HCT116 (cell line): ENCODE results near the gene KLHDC9. TPM values are rescaled to one million over a fixed set of nuclear protein-coding genes. Genes with fewer than 3 reads are reported as not detected.
A peak's percentile ranks its signal among the peaks of the same experiment; 100 is the strongest.

ENCODE experiments used
- ATAC-seq: fragments of 200-7000 bp; cut with Tn5 transposase; 2 replicates; pipeline ENCODE4 v1.9.1; 2020; ENCODE audit warnings: mild to moderate bottlenecking, moderate library complexity
- BruUV-seq: library from RNA; stranded (reverse); fragments of 400-500 nt; replicated peaks from 2 replicates; lab custom pipeline; 2021; lab: Mats Ljungman, UMichigan
- CTCF ChIA-PET: fragments of 300-600 bp; sonication (Branson Sonifier 250); formaldehyde crosslinking; loops from one replicate; lab custom pipeline; 2021; ENCODE audit warnings: antibody characterized with exemption; lab: Charles Lee
- POLR2A ChIA-PET: fragments of 300-600, 350-600 bp; sonication (Branson Sonifier 250); formaldehyde crosslinking; loops from one replicate; lab custom pipeline; 2021; ENCODE audit warnings: antibody characterized with exemption; lab: Charles Lee
- RAD21 ChIA-PET, 2 experiments: fragments of 300-600 bp; sonication (Branson Sonifier 250); formaldehyde crosslinking; loops; one replicate each; lab custom pipeline; 2023; ENCODE audit warnings: low total read pairs in 2 of 2; ENCODE audit not compliant: uncharacterized antibody in 2 of 2, unreplicated experiment in 2 of 2, low non-redundant PET in 1 of 2; lab: Charles Lee
- DNase-seq: peaks from one replicate; pipeline ENCODE4 v3.0.0-alpha.2; 2010; ENCODE audit warnings: low read depth, low spot score
- H2AFZ ChIP-seq: fragments of 200-600 bp; shearing (Covaris generic), sonication (generic); 2 replicates; pipeline ENCODE4 v1.6.1; 2017; ENCODE audit warnings: low read depth, mixed run types, mixed read lengths, antibody characterized with exemption, low read length; ENCODE audit not compliant: poor library complexity, severe bottlenecking
- H3K27ac ChIP-seq: 2 replicates; pipeline ENCODE4 v1.5.1; 2012; ENCODE audit warnings: low read depth, low read length
- H3K27me3 ChIP-seq: fragments of 200-600 bp; sonication (generic); 2 replicates; pipeline ENCODE4 v1.6.1; 2016; ENCODE audit warnings: mixed run types, low read length, mixed read lengths; ENCODE audit not compliant: insufficient read depth
- H3K36me3 ChIP-seq, 2 experiments: fragments of 200-500 bp in 1 of 2; fragments of 200-600 bp in 1 of 2; sonication (Bioruptor generic) in 1 of 2; sonication (generic) in 1 of 2; 2 replicates each; pipeline versions ENCODE4 v1.5.1 to v1.6.1; 2014 to 2016; ENCODE audit warnings: low read length in 2 of 2, inconsistent platforms in 1 of 2, mixed read lengths in 1 of 2, mixed run types in 1 of 2; ENCODE audit not compliant: insufficient read depth in 2 of 2, control insufficient read depth in 1 of 2
- H3K4me1 ChIP-seq, 2 experiments: fragments of 200-600 bp in 1 of 2; sonication (generic) in 1 of 2; 2 replicates each; pipeline versions ENCODE4 v1.5.1 to v1.6.1; 2012 to 2017; ENCODE audit warnings: low read length in 2 of 2, inconsistent platforms in 1 of 2, mild to moderate bottlenecking in 1 of 2, mixed read lengths in 1 of 2, mixed run types in 1 of 2, moderate library complexity in 1 of 2; ENCODE audit not compliant: insufficient read depth in 2 of 2, control insufficient read depth in 1 of 2
- H3K4me2 ChIP-seq: fragments of 200-600 bp; sonication (generic); 2 replicates; pipeline ENCODE4 v1.6.1; 2017; ENCODE audit warnings: mixed run types, low read length, mixed read lengths
- H3K4me3 ChIP-seq, 2 experiments: fragments of 200-600 bp in 1 of 2; sonication (generic) in 1 of 2; replicated peaks in 1 of 2; 2 replicates each; pipeline ENCODE4 v1.5.1; 2011 to 2016; ENCODE audit warnings: low read length in 2 of 2, control low read depth in 1 of 2, low read depth in 1 of 2, mild to moderate bottlenecking in 1 of 2, mixed read lengths in 1 of 2, mixed run types in 1 of 2
- H3K79me2 ChIP-seq: fragments of 200-600 bp; sonication (generic); 2 replicates; pipeline ENCODE4 v1.6.1; 2017; ENCODE audit warnings: mild to moderate bottlenecking, mixed run types, low read length, moderate library complexity, mixed read lengths; ENCODE audit not compliant: insufficient read depth
- H3K9ac ChIP-seq: fragments of 200-600 bp; sonication (generic); 2 replicates; pipeline ENCODE4 v1.6.1; 2016; ENCODE audit warnings: low read length, mixed read lengths
- H3K9me2 ChIP-seq: fragments of 200-600 bp; sonication (generic), shearing (Covaris generic); 2 replicates; pipeline ENCODE4 v1.6.1; 2017; ENCODE audit warnings: mixed run types, mild to moderate bottlenecking, moderate library complexity; ENCODE audit not compliant: insufficient read depth
- H3K9me3 ChIP-seq, 2 experiments: fragments of 200-500 bp in 1 of 2; fragments of 200-600 bp in 1 of 2; sonication (Bioruptor generic) in 1 of 2; sonication (generic) in 1 of 2; 2 replicates each; pipeline ENCODE4 v1.6.1; 2014 to 2017; ENCODE audit warnings: low read length in 2 of 2, mixed read lengths in 2 of 2, inconsistent platforms in 1 of 2, low read depth in 1 of 2, mild to moderate bottlenecking in 1 of 2, mixed run types in 1 of 2, moderate library complexity in 1 of 2; ENCODE audit not compliant: control insufficient read depth in 1 of 2, insufficient read depth in 1 of 2
- H4K20me1 ChIP-seq: fragments of 200-600 bp; sonication (generic), shearing (Covaris generic); 2 replicates; pipeline ENCODE4 v1.6.1; 2017; ENCODE audit warnings: mixed run types, mild to moderate bottlenecking, moderate library complexity; ENCODE audit not compliant: insufficient read depth
- CEBPB ChIP-seq: IDR thresholded peaks from 2 replicates; pipeline ENCODE4 v1.6.1; 2012; ENCODE audit warnings: low read depth
- CTCF ChIP-seq, 3 experiments: fragments of 200-600 bp in 1 of 3; sonication (generic) in 1 of 3; IDR thresholded peaks in 2 of 3; conservative IDR thresholded peaks in 1 of 3; 2 replicates each; pipeline ENCODE4 v1.5.1; 2012 to 2017; ENCODE audit warnings: low read depth in 2 of 3, low read length in 2 of 3, antibody characterized with exemption in 1 of 3, borderline replicate concordance in 1 of 3, control low read depth in 1 of 3, mild to moderate bottlenecking in 1 of 3, mixed read lengths in 1 of 3, mixed run types in 1 of 3, moderate library complexity in 1 of 3; ENCODE audit not compliant: insufficient read depth in 1 of 3
- EGR1 ChIP-seq: IDR thresholded peaks from 2 replicates; pipeline ENCODE4 v1.6.1; 2012; ENCODE audit warnings: low read depth
- ELF1 ChIP-seq: IDR thresholded peaks from 2 replicates; pipeline ENCODE4 v1.6.1; 2012; ENCODE audit warnings: low read depth, borderline replicate concordance
- EZH2 ChIP-seq: fragments of 200-600 bp; sonication (generic); IDR thresholded peaks from 2 replicates; pipeline ENCODE4 v1.6.1; 2017; ENCODE audit warnings: antibody characterized with exemption, mixed run types
- EZH2phosphoT487 ChIP-seq: fragments of 200-600 bp; IDR thresholded peaks from 2 replicates; pipeline ENCODE4 v1.6.1; 2018; ENCODE audit warnings: antibody characterized with exemption, borderline replicate concordance
- FOSL1 ChIP-seq: IDR thresholded peaks from 2 replicates; pipeline ENCODE4 v1.6.1; 2012; ENCODE audit warnings: low read depth
- RAD21 ChIP-seq: IDR thresholded peaks from 2 replicates; pipeline ENCODE4 v1.6.1; 2012; ENCODE audit warnings: low read depth, mild to moderate bottlenecking
- SP1 ChIP-seq: IDR thresholded peaks from 2 replicates; pipeline ENCODE4 v1.6.1; 2012; ENCODE audit warnings: low read depth
- SRF ChIP-seq: IDR thresholded peaks from 2 replicates; pipeline ENCODE4 v1.6.1; 2012; ENCODE audit warnings: low read depth
- YY1 ChIP-seq: IDR thresholded peaks from 2 replicates; pipeline ENCODE4 v1.6.1; 2011; ENCODE audit warnings: low read length, low read depth, moderate library complexity, mild to moderate bottlenecking; ENCODE audit not compliant: insufficient replicate concordance; ENCODE audit errors: extremely low read depth
- ZBTB33 ChIP-seq: IDR thresholded peaks from 2 replicates; pipeline ENCODE4 v1.6.1; 2011; ENCODE audit warnings: mild to moderate bottlenecking, low read length, moderate library complexity; ENCODE audit not compliant: insufficient replicate concordance; ENCODE audit errors: extremely low read depth
- ZNF274 ChIP-seq: fragments of 200-500 bp; sonication (Bioruptor generic); IDR thresholded peaks from 2 replicates; pipeline ENCODE4 v1.6.1; 2014; ENCODE audit warnings: mild to moderate bottlenecking, low read depth, low read length, inconsistent platforms
- intact Hi-C: fragments of 100-400 bp; cut with micrococcal nuclease; formaldehyde crosslinking; loops from 2 replicates; pipeline ENCODE4 v1.10.0; 2022
- total RNA-seq: library from RNA; stranded (reverse); gene quantifications from one replicate; pipeline ENCODE4 v1.2.1, GENCODE V29; 2021; ENCODE audit not compliant: unreplicated experiment
- TF ChIP-seq, protein P1 (sequence below): IDR thresholded peaks from 2 replicates; pipeline ENCODE4 v1.6.1; 2012; ENCODE audit warnings: low read depth
- TF ChIP-seq, protein P2 (sequence below): IDR thresholded peaks from 2 replicates; pipeline ENCODE4 v1.6.1; 2012

The KLHDC9 gene
- total RNA-seq, 1 experiment from 2014 or later: 1.4 TPM

GRCh38 chr1:161068306-161069234 is 29.6 kb upstream of the KLHDC9 start:
- Histone ChIP-seq H3K79me2 (no peaks in the 10 kb centered on the region), H3K27me3 (no peaks in the 10 kb centered on the region), H3K36me3 (no peaks in the 10 kb centered on the region), H3K4me1 (peaks cover 0 to 22% of the 10 kb centered on the region in 2 experiments; a peak in 1 of 4 replicates), H3K9me3 (no peaks in the 10 kb centered on the region), H3K9me2 (no peaks in the 10 kb centered on the region), H4K20me1 (no peaks in the 10 kb centered on the region), H3K27ac (no peak overlapping the region), H3K9ac (no peak overlapping the region), H3K4me2 (no peak overlapping the region), H3K4me3 (no peak overlapping the region), H2AFZ (no peak overlapping the region)
- TF ChIP-seq FOSL1 (no peak), CEBPB (no peak), YY1 (no peak), SP1 (no peak), EZH2 (no peak), ELF1 (no peak), EGR1 (no peak), EZH2phosphoT487 (no peak), ZBTB33 (no peak), CTCF (IDR thresholded peaks at IDR 0.05 in 2 of 3, conservative IDR thresholded peaks at IDR 0.05 in 1 of 3; ENCODE audit: borderline replicate concordance in 1 of 3, insufficient read depth in 1 of 3, low read depth in 2 of 3, low read length in 2 of 3) (no peak), RAD21 (no peak), ZNF274 (no peak), SRF (no peak)
- TF ChIP-seq, protein P1, sequence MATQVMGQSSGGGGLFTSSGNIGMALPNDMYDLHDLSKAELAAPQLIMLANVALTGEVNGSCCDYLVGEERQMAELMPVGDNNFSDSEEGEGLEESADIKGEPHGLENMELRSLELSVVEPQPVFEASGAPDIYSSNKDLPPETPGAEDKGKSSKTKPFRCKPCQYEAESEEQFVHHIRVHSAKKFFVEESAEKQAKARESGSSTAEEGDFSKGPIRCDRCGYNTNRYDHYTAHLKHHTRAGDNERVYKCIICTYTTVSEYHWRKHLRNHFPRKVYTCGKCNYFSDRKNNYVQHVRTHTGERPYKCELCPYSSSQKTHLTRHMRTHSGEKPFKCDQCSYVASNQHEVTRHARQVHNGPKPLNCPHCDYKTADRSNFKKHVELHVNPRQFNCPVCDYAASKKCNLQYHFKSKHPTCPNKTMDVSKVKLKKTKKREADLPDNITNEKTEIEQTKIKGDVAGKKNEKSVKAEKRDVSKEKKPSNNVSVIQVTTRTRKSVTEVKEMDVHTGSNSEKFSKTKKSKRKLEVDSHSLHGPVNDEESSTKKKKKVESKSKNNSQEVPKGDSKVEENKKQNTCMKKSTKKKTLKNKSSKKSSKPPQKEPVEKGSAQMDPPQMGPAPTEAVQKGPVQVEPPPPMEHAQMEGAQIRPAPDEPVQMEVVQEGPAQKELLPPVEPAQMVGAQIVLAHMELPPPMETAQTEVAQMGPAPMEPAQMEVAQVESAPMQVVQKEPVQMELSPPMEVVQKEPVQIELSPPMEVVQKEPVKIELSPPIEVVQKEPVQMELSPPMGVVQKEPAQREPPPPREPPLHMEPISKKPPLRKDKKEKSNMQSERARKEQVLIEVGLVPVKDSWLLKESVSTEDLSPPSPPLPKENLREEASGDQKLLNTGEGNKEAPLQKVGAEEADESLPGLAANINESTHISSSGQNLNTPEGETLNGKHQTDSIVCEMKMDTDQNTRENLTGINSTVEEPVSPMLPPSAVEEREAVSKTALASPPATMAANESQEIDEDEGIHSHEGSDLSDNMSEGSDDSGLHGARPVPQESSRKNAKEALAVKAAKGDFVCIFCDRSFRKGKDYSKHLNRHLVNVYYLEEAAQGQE: no peak
- TF ChIP-seq, protein P2, sequence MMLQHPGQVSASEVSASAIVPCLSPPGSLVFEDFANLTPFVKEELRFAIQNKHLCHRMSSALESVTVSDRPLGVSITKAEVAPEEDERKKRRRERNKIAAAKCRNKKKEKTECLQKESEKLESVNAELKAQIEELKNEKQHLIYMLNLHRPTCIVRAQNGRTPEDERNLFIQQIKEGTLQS: no peak
- CTCF ChIA-PET: no interaction called here
- POLR2A ChIA-PET: no interaction called here
- RAD21 ChIA-PET: no interaction called here
- intact Hi-C loops: no loop called here
- ATAC-seq (peak; percentile 39; the same call in 1 of the 2 replicates), DNase-seq (no peak)
- BruUV-seq: no TSS peak
